CD4-positive, alpha-beta T cell treated with Interleukin-12 subunit alpha and Interleukin-12 subunit beta, for 1 hour (primary cell): ENCODE measurements around the gene NAIF1.

Experiments
- DNase-seq: peaks from one replicate; pipeline ENCODE4 v3.0.0-alpha.2; 2020

The NAIF1 gene

GRCh38 chr9:128101690-128102089 is 34.6 kb upstream of the NAIF1 start:
- DNase-seq: no peak

- DNase-seq: no peak
These were observed 34.1 kb upstream of the NAIF1 start for GRCh38 chr9:128101231-128101661.

- DNase-seq: no peak
These were observed 33.5 kb upstream of the NAIF1 start for GRCh38 chr9:128100581-128100980.

GRCh38 chr9:128099932-128100491 is 32.9 kb upstream of the NAIF1 start:
- DNase-seq: no peak

GRCh38 chr9:128099231-128099931 is 32.3 kb upstream of the NAIF1 start:
- DNase-seq: no peak

GRCh38 chr9:128098297-128099230 is 31.4 kb upstream of the NAIF1 start:
- peak; percentile 50 for DNase-seq

GRCh38 chr9:128097543-128098296 is 30.6 kb upstream of the NAIF1 start:
- no peak for DNase-seq

- DNase-seq: no peak
These were observed 29.8 kb upstream of the NAIF1 start for GRCh38 chr9:128096616-128097536.

- DNase-seq: no peak
These were observed 27.9 kb upstream of the NAIF1 start for GRCh38 chr9:128094950-128095544.

- peak; percentile 74 for DNase-seq
These were observed 27.2 kb upstream of the NAIF1 start for GRCh38 chr9:128094166-128094949.

GRCh38 chr9:128093011-128093410 is 25.9 kb upstream of the NAIF1 start:
- DNase-seq: no peak

- no peak for DNase-seq
These were observed 25.3 kb upstream of the NAIF1 start for GRCh38 chr9:128092199-128092977.

GRCh38 chr9:128091571-128091970 is 24.5 kb upstream of the NAIF1 start:
- no peak for DNase-seq

- no peak for DNase-seq
These were observed 24.0 kb upstream of the NAIF1 start for GRCh38 chr9:128091144-128091543.

GRCh38 chr9:128089299-128089698 is 22.2 kb upstream of the NAIF1 start:
- no peak for DNase-seq

- DNase-seq: no peak
These were observed 21.3 kb upstream of the NAIF1 start for GRCh38 chr9:128088253-128088945.

GRCh38 chr9:128087262-128087661 is 20.1 kb upstream of the NAIF1 start:
- DNase-seq: no peak

GRCh38 chr9:128085943-128086342 is 18.8 kb upstream of the NAIF1 start:
- no peak for DNase-seq

GRCh38 chr9:128084746-128085145 is 17.6 kb upstream of the NAIF1 start:
- DNase-seq: no peak
